Renal cortex interstitium (tissue), 11 donors: ENCODE results near the gene THRB. TPM values are rescaled to one million over a fixed set of nuclear protein-coding genes. Genes with fewer than 3 reads are reported as not detected.

ENCODE experiments used
- DNase-seq, 11 donors: peaks; one replicate each; pipeline ENCODE4 v3.0.0-alpha.2; 2013; ENCODE audit warnings: low read depth in 9 of 11, low spot score in 4 of 11; ENCODE audit errors: extremely low read depth in 1 of 11
- polyA plus RNA-seq, 3 donors: library from polyadenylated mRNA; unstranded; fragments of 120-200 nt; gene quantifications; one replicate each; pipeline ENCODE4 v1.2.1, GENCODE V29; 2013; ENCODE audit not compliant: insufficient read length in 3 of 3

The THRB gene
- polyA plus RNA-seq, 3 donors, result 23.3 to 33.9 (median 26.7) TPM

GRCh38 chr3:24069045-24069444 lies 425.6 kb downstream of the THRB start:
- DNase-seq, result no peak

GRCh38 chr3:24067483-24067882 lies 427.2 kb downstream of the THRB start:
- no peak for DNase-seq
